CD1c-positive myeloid dendritic cell (primary cell): Measurements from ENCODE around the gene TRPV3.
"Not testable (repeated sequence)": the region's sequence is repeated elsewhere in the genome, so short reads cannot be mapped to it uniquely, and the experiment has no call there.

ENCODE experiments used
- DNase-seq: peaks from one replicate; pipeline ENCODE4 v3.0.0-alpha.2; 2016; ENCODE audit errors: extremely low spot score

The TRPV3 gene

GRCh38 chr17:3557768-3558583 is at the start of gene TRPV3:
Gene TRPV3 (minus strand): TSS chr17:3557812. CDS start chr17:3554850, 2,962 bp downstream.
- no peak for DNase-seq

- no peak for DNase-seq
These were observed 46.3 kb upstream of the TRPV3 start for GRCh38 chr17:3603870-3604259.

GRCh38 chr17:3603119-3603869 is 45.7 kb upstream of the TRPV3 start:
- no peak for DNase-seq

- DNase-seq: peak; percentile 54
These were observed 44.9 kb upstream of the TRPV3 start for GRCh38 chr17:3602499-3602898.

- DNase-seq: no peak
These were observed 43.1 kb upstream of the TRPV3 start for GRCh38 chr17:3600529-3601205.

- DNase-seq: no peak
These were observed 40.5 kb upstream of the TRPV3 start for GRCh38 chr17:3598078-3598477.

GRCh38 chr17:3596804-3597464 is 39.3 kb upstream of the TRPV3 start:
- no peak for DNase-seq

- DNase-seq: no peak
These were observed 37.4 kb upstream of the TRPV3 start for GRCh38 chr17:3594976-3595375.

- DNase-seq: no peak
These were observed 36.6 kb upstream of the TRPV3 start for GRCh38 chr17:3594051-3594800.

GRCh38 chr17:3593384-3593783 is 35.8 kb upstream of the TRPV3 start:
- DNase-seq: no peak

GRCh38 chr17:3592216-3592860 is 34.7 kb upstream of the TRPV3 start:
- no peak for DNase-seq

GRCh38 chr17:3590768-3591167 is 33.2 kb upstream of the TRPV3 start:
- DNase-seq: no peak

GRCh38 chr17:3590231-3590630 is 32.6 kb upstream of the TRPV3 start:
- DNase-seq: no peak

- no peak for DNase-seq
These were observed 32.2 kb upstream of the TRPV3 start for GRCh38 chr17:3589784-3590183.

- DNase-seq: no peak
These were observed 28.2 kb upstream of the TRPV3 start for GRCh38 chr17:3585826-3586225.

- no peak for DNase-seq
These were observed 25.8 kb upstream of the TRPV3 start for GRCh38 chr17:3583456-3583855.

- DNase-seq: no peak
These were observed 25.3 kb upstream of the TRPV3 start for GRCh38 chr17:3582915-3583314.

GRCh38 chr17:3578667-3579066 is 21.1 kb upstream of the TRPV3 start:
- DNase-seq: not testable (repeated sequence)

GRCh38 chr17:3576970-3577369 is 19.4 kb upstream of the TRPV3 start:
- DNase-seq: no peak

- DNase-seq: peak; percentile 7
These were observed 17.9 kb upstream of the TRPV3 start for GRCh38 chr17:3575511-3575910.

- DNase-seq: no peak
These were observed 16.6 kb upstream of the TRPV3 start for GRCh38 chr17:3574231-3574630.
